ENCODE data around the gene IL3RA.
"Not testable (repeated sequence)": the region's sequence is repeated elsewhere in the genome, so short reads cannot be mapped to it uniquely, and the experiment has no call there.

IL3RA gene

GRCh38 chrX:1412551-1413161 is 76.1 kb downstream of the IL3RA start:
- H3K36me3 Mint-ChIP-seq (ENCODE audit: low read depth) = peaks cover 20% of the 10 kb centered on the region

GRCh38 chrX:1416327-1416784 is 79.8 kb downstream of the IL3RA start:
- no peaks in the 10 kb centered on the region for H3K27me3 Mint-ChIP-seq (ENCODE audit: low read depth)
- H3K4me1 Mint-ChIP-seq (ENCODE audit: low read depth) = peaks cover 3% of the 10 kb centered on the region
- no peak overlapping the region for H3K27ac Mint-ChIP-seq
- H3K9me3 Mint-ChIP-seq = no peaks in the 10 kb centered on the region
- no peak overlapping the region for H3K4me3 Mint-ChIP-seq
- peaks cover 33% of the 10 kb centered on the region for H3K36me3 Mint-ChIP-seq (ENCODE audit: low read depth)

More at GRCh38 chrX:1412551-1413161, 76.1 kb downstream of the IL3RA start:
- Mint-ChIP-seq H3K27me3 (ENCODE audit: low read depth) (no peaks in the 10 kb centered on the region), H3K9me3 (no peaks in the 10 kb centered on the region), H3K4me3 (no peak overlapping the region), H3K27ac (no peak overlapping the region), H3K4me1 (ENCODE audit: low read depth) (peaks cover 3% of the 10 kb centered on the region)

GRCh38 chrX:1416965-1417760 is 80.6 kb downstream of the IL3RA start:
- Mint-ChIP-seq H3K4me3 (no peak overlapping the region), H3K36me3 (ENCODE audit: low read depth) (peaks cover 38% of the 10 kb centered on the region), H3K27me3 (ENCODE audit: low read depth) (no peaks in the 10 kb centered on the region), H3K4me1 (ENCODE audit: low read depth) (peaks cover 3% of the 10 kb centered on the region), H3K27ac (no peak overlapping the region), H3K9me3 (peaks cover 7% of the 10 kb centered on the region)

- Mint-ChIP-seq H3K4me1 (ENCODE audit: low read depth) (peaks cover 3% of the 10 kb centered on the region), H3K36me3 (ENCODE audit: low read depth) (peaks cover 40% of the 10 kb centered on the region), H3K27ac (no peak overlapping the region), H3K9me3 (peaks cover 13% of the 10 kb centered on the region), H3K4me3 (no peak overlapping the region), H3K27me3 (ENCODE audit: low read depth) (no peaks in the 10 kb centered on the region)
These were observed 81.6 kb downstream of the IL3RA start for GRCh38 chrX:1417921-1418771.

- Mint-ChIP-seq H3K4me1 (ENCODE audit: low read depth) (peaks cover under 1% of the 10 kb centered on the region), H3K9me3 (peaks cover 21% of the 10 kb centered on the region), H3K4me3 (no peak overlapping the region), H3K27ac (no peak overlapping the region), H3K27me3 (ENCODE audit: low read depth) (no peaks in the 10 kb centered on the region), H3K36me3 (ENCODE audit: low read depth) (peaks cover 41% of the 10 kb centered on the region)
These were observed 82.4 kb downstream of the IL3RA start for GRCh38 chrX:1418901-1419544.

GRCh38 chrX:1419545-1420355 is 83.2 kb downstream of the IL3RA start:
- Mint-ChIP-seq H3K4me3 (no peak overlapping the region), H3K36me3 (ENCODE audit: low read depth) (peaks cover 47% of the 10 kb centered on the region), H3K9me3 (peaks cover 28% of the 10 kb centered on the region), H3K27ac (peak overlapping the region; percentile 2), H3K27me3 (ENCODE audit: low read depth) (no peaks in the 10 kb centered on the region), H3K4me1 (ENCODE audit: low read depth) (no peaks in the 10 kb centered on the region)

- Mint-ChIP-seq H3K4me1 (ENCODE audit: low read depth) (no peaks in the 10 kb centered on the region), H3K36me3 (ENCODE audit: low read depth) (peaks cover 53% of the 10 kb centered on the region), H3K4me3 (no peak overlapping the region), H3K27ac (no peak overlapping the region), H3K9me3 (peaks cover 32% of the 10 kb centered on the region), H3K27me3 (ENCODE audit: low read depth) (no peaks in the 10 kb centered on the region)
These were observed 83.8 kb downstream of the IL3RA start for GRCh38 chrX:1420371-1420770.

GRCh38 chrX:1421433-1422134 is 85.0 kb downstream of the IL3RA start:
- peaks cover 32% of the 10 kb centered on the region for H3K9me3 Mint-ChIP-seq
- H3K36me3 Mint-ChIP-seq (ENCODE audit: low read depth) = peaks cover 62% of the 10 kb centered on the region
- H3K27me3 Mint-ChIP-seq (ENCODE audit: low read depth) = no peaks in the 10 kb centered on the region
- H3K4me3 Mint-ChIP-seq = no peak overlapping the region
- no peak overlapping the region for H3K27ac Mint-ChIP-seq
- no peaks in the 10 kb centered on the region for H3K4me1 Mint-ChIP-seq (ENCODE audit: low read depth)

GRCh38 chrX:1422135-1422465 is 85.5 kb downstream of the IL3RA start:
- H3K27me3 Mint-ChIP-seq (ENCODE audit: low read depth) = no peaks in the 10 kb centered on the region
- H3K4me1 Mint-ChIP-seq (ENCODE audit: low read depth) = no peaks in the 10 kb centered on the region
- peaks cover 68% of the 10 kb centered on the region for H3K36me3 Mint-ChIP-seq (ENCODE audit: low read depth)
- peaks cover 32% of the 10 kb centered on the region for H3K9me3 Mint-ChIP-seq
- no peak overlapping the region for H3K27ac Mint-ChIP-seq
- H3K4me3 Mint-ChIP-seq = no peak overlapping the region

- H3K36me3 Mint-ChIP-seq (ENCODE audit: low read depth) = peaks cover 72% of the 10 kb centered on the region
These were observed 86.6 kb downstream of the IL3RA start for GRCh38 chrX:1423215-1423614.

GRCh38 chrX:1424147-1424851 is 87.7 kb downstream of the IL3RA start:
- H3K27me3 Mint-ChIP-seq (ENCODE audit: low read depth) = no peaks in the 10 kb centered on the region
- H3K4me3 Mint-ChIP-seq = no peak overlapping the region
- H3K9me3 Mint-ChIP-seq = peaks cover 32% of the 10 kb centered on the region
- H3K27ac Mint-ChIP-seq = no peak overlapping the region
- H3K4me1 Mint-ChIP-seq (ENCODE audit: low read depth) = no peaks in the 10 kb centered on the region
- peaks cover 69% of the 10 kb centered on the region for H3K36me3 Mint-ChIP-seq (ENCODE audit: low read depth)

More at GRCh38 chrX:1423215-1423614, 86.6 kb downstream of the IL3RA start:
- Mint-ChIP-seq H3K27me3 (ENCODE audit: low read depth) (no peaks in the 10 kb centered on the region), H3K9me3 (peaks cover 32% of the 10 kb centered on the region), H3K4me1 (ENCODE audit: low read depth) (no peaks in the 10 kb centered on the region), H3K4me3 (no peak overlapping the region), H3K27ac (no peak overlapping the region)

- Mint-ChIP-seq H3K4me3 (no peak overlapping the region), H3K27ac (no peak overlapping the region), H3K27me3 (ENCODE audit: low read depth) (no peaks in the 10 kb centered on the region), H3K36me3 (ENCODE audit: low read depth) (peaks cover 64% of the 10 kb centered on the region), H3K4me1 (ENCODE audit: low read depth) (no peaks in the 10 kb centered on the region), H3K9me3 (peaks cover 32% of the 10 kb centered on the region)
These were observed 88.8 kb downstream of the IL3RA start for GRCh38 chrX:1425381-1425780.

GRCh38 chrX:1426321-1426720 is 89.7 kb downstream of the IL3RA start:
- Mint-ChIP-seq H3K9me3 (peaks cover 32% of the 10 kb centered on the region), H3K36me3 (ENCODE audit: low read depth) (peaks cover 62% of the 10 kb centered on the region)
- H3K27ac Mint-ChIP-seq; H3K4me1 Mint-ChIP-seq (ENCODE audit: low read depth); H3K4me3 Mint-ChIP-seq; H3K27me3 Mint-ChIP-seq (ENCODE audit: low read depth): not testable (repeated sequence)
